Fibroblast of lung (primary cell): ENCODE data around the gene DNAJB11.

ENCODE experiments used
- EZH2 ChIP-seq: IDR thresholded peaks from 2 replicates; pipeline ENCODE4 v1.5.1; 2012; ENCODE audit warnings: low read length, control low read depth, mild to moderate bottlenecking; ENCODE audit errors: missing control alignments
- TF ChIP-seq, protein P1 (sequence below), 2 donors: IDR thresholded peaks in 1 of 2; conservative IDR thresholded peaks in 1 of 2; 1 replicate in 1 of 2; 2 replicates in 1 of 2; pipeline ENCODE4 v1.5.1; 2011 to 2012; ENCODE audit warnings: low read length in 2 of 2, control low read depth in 1 of 2, inconsistent platforms in 1 of 2, low read depth in 1 of 2, mild to moderate bottlenecking in 1 of 2

DNA sequence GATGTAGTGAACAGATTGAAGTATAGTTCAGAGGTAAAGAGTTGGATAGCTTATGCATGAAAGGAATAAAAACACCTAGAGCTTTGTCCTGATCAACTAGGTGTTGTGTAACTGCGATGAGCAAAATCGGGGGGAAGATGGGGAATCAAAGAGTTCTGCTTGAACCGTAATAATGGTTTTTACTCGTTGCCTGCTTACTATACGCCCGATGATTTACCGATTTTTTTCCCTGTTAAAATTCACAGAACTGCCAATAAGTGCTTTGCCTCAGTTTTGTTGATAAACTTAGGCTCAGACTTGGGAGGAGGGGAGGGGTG, 783 bp upstream of the DNAJB11 start:
- TF ChIP-seq, protein P1, sequence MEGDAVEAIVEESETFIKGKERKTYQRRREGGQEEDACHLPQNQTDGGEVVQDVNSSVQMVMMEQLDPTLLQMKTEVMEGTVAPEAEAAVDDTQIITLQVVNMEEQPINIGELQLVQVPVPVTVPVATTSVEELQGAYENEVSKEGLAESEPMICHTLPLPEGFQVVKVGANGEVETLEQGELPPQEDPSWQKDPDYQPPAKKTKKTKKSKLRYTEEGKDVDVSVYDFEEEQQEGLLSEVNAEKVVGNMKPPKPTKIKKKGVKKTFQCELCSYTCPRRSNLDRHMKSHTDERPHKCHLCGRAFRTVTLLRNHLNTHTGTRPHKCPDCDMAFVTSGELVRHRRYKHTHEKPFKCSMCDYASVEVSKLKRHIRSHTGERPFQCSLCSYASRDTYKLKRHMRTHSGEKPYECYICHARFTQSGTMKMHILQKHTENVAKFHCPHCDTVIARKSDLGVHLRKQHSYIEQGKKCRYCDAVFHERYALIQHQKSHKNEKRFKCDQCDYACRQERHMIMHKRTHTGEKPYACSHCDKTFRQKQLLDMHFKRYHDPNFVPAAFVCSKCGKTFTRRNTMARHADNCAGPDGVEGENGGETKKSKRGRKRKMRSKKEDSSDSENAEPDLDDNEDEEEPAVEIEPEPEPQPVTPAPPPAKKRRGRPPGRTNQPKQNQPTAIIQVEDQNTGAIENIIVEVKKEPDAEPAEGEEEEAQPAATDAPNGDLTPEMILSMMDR (conservative IDR thresholded peaks at IDR 0.05 in 1 of 2, IDR thresholded peaks at IDR 0.05 in 1 of 2; ENCODE audit: low read depth in 1 of 2, low read length in 2 of 2) = no peak
- TF ChIP-seq EZH2 = no peak
